Adipocyte (in vitro differentiated cells): ENCODE measurements around the gene AGPAT2.

Source experiments
- DNase-seq: peaks from one replicate; pipeline ENCODE4 v3.0.0-alpha.2; 2015; ENCODE audit warnings: low read depth
- H3K27me3 ChIP-seq: replicated peaks from 2 replicates; pipeline ENCODE4 v1.7.0; 2013; ENCODE audit warnings: mild to moderate bottlenecking, low read length, moderate library complexity; ENCODE audit not compliant: control insufficient read depth, insufficient read depth
- H3K36me3 ChIP-seq: 2 replicates; pipeline ENCODE4 v1.7.0; 2013; ENCODE audit warnings: low read length, mild to moderate bottlenecking, moderate library complexity; ENCODE audit not compliant: control insufficient read depth, insufficient read depth, severe bottlenecking
- H3K4me1 ChIP-seq: 2 replicates; pipeline ENCODE4 v1.7.0; 2013; ENCODE audit warnings: mild to moderate bottlenecking, low read length, moderate library complexity; ENCODE audit not compliant: control insufficient read depth, insufficient read depth
- H3K4me3 ChIP-seq: 2 replicates; pipeline ENCODE4 v1.7.0; 2013; ENCODE audit warnings: mild to moderate bottlenecking, low read length, moderate library complexity
- H3K9ac ChIP-seq: 2 replicates; pipeline ENCODE4 v1.7.0; 2013; ENCODE audit warnings: mild to moderate bottlenecking, low read length, moderate library complexity
- H3K9me3 ChIP-seq: 2 replicates; pipeline ENCODE4 v1.7.0; 2013; ENCODE audit warnings: mild to moderate bottlenecking, low read length, moderate library complexity; ENCODE audit not compliant: control insufficient read depth

The AGPAT2 gene

GRCh38 chr9:136684339-136684738 is 2.9 kb downstream of the AGPAT2 start:
- no peaks in the 10 kb centered on the region for H3K27me3 ChIP-seq
- H3K4me1 ChIP-seq: peaks cover 39% of the 10 kb centered on the region
- peak overlapping the region; percentile 96 for H3K9ac ChIP-seq
- peak overlapping the region; percentile 93 for H3K4me3 ChIP-seq
- DNase-seq: no peak
- H3K9me3 ChIP-seq: no peaks in the 10 kb centered on the region
- peaks cover 15% of the 10 kb centered on the region for H3K36me3 ChIP-seq

- Histone ChIP-seq H3K9ac (peak overlapping the region; percentile 96), H3K4me3 (peak overlapping the region; percentile 93), H3K4me1 (peaks cover 45% of the 10 kb centered on the region), H3K36me3 (peaks cover 19% of the 10 kb centered on the region), H3K9me3 (no peaks in the 10 kb centered on the region), H3K27me3 (no peaks in the 10 kb centered on the region)
- DNase-seq: no peak
Observed at GRCh38 chr9:136683755-136684154, 3.5 kb downstream of the AGPAT2 start.

- peak overlapping the region; percentile 93 for H3K4me3 ChIP-seq
- no peaks in the 10 kb centered on the region for H3K27me3 ChIP-seq
- DNase-seq: no peak
- H3K36me3 ChIP-seq: peaks cover 19% of the 10 kb centered on the region
- peaks cover 45% of the 10 kb centered on the region for H3K4me1 ChIP-seq
- H3K9ac ChIP-seq: peak overlapping the region; percentile 96
- no peaks in the 10 kb centered on the region for H3K9me3 ChIP-seq
Observed at GRCh38 chr9:136683173-136683745, 4.0 kb downstream of the AGPAT2 start.

GRCh38 chr9:136682710-136683109 is 4.5 kb downstream of the AGPAT2 start:
- no peak for DNase-seq
- H3K9me3 ChIP-seq: no peaks in the 10 kb centered on the region
- peaks cover 45% of the 10 kb centered on the region for H3K4me1 ChIP-seq
- peaks cover 22% of the 10 kb centered on the region for H3K36me3 ChIP-seq
- no peaks in the 10 kb centered on the region for H3K27me3 ChIP-seq
- no peak overlapping the region for H3K4me3 ChIP-seq
- H3K9ac ChIP-seq: peak overlapping the region; percentile 29

GRCh38 chr9:136681945-136682699 is 5.1 kb downstream of the AGPAT2 start:
- Histone ChIP-seq H3K27me3 (no peaks in the 10 kb centered on the region), H3K4me1 (peaks cover 45% of the 10 kb centered on the region), H3K36me3 (peaks cover 24% of the 10 kb centered on the region), H3K4me3 (no peak overlapping the region), H3K9me3 (no peaks in the 10 kb centered on the region), H3K9ac (peak overlapping the region; percentile 29)
- no peak for DNase-seq

- H3K9ac ChIP-seq: no peak overlapping the region
- no peaks in the 10 kb centered on the region for H3K27me3 ChIP-seq
- H3K9me3 ChIP-seq: no peaks in the 10 kb centered on the region
- H3K4me3 ChIP-seq: no peak overlapping the region
- no peak for DNase-seq
- peaks cover 44% of the 10 kb centered on the region for H3K4me1 ChIP-seq
- H3K36me3 ChIP-seq: peaks cover 30% of the 10 kb centered on the region
Observed at GRCh38 chr9:136681029-136681428, 6.2 kb downstream of the AGPAT2 start.

GRCh38 chr9:136679431-136679941 is 7.8 kb downstream of the AGPAT2 start:
- no peaks in the 10 kb centered on the region for H3K9me3 ChIP-seq
- H3K27me3 ChIP-seq: no peaks in the 10 kb centered on the region
- no peak overlapping the region for H3K4me3 ChIP-seq
- peaks cover 35% of the 10 kb centered on the region for H3K4me1 ChIP-seq
- peaks cover 37% of the 10 kb centered on the region for H3K36me3 ChIP-seq
- DNase-seq: no peak
- H3K9ac ChIP-seq: peak overlapping the region; percentile 25

- H3K27me3 ChIP-seq: no peaks in the 10 kb centered on the region
- DNase-seq: no peak
- no peak overlapping the region for H3K4me3 ChIP-seq
- H3K9me3 ChIP-seq: no peaks in the 10 kb centered on the region
- H3K9ac ChIP-seq: no peak overlapping the region
- peaks cover 27% of the 10 kb centered on the region for H3K4me1 ChIP-seq
- H3K36me3 ChIP-seq: peaks cover 38% of the 10 kb centered on the region
Observed at GRCh38 chr9:136678624-136679023, 8.6 kb downstream of the AGPAT2 start.

GRCh38 chr9:136678034-136678433 is 9.2 kb downstream of the AGPAT2 start:
- no peaks in the 10 kb centered on the region for H3K9me3 ChIP-seq
- DNase-seq: no peak
- H3K36me3 ChIP-seq: peaks cover 42% of the 10 kb centered on the region
- H3K4me1 ChIP-seq: peaks cover 21% of the 10 kb centered on the region
- no peaks in the 10 kb centered on the region for H3K27me3 ChIP-seq
- no peak overlapping the region for H3K4me3 ChIP-seq
- H3K9ac ChIP-seq: no peak overlapping the region

- Histone ChIP-seq H3K9ac (no peak overlapping the region), H3K4me3 (no peak overlapping the region), H3K27me3 (no peaks in the 10 kb centered on the region), H3K36me3 (peaks cover 44% of the 10 kb centered on the region), H3K9me3 (no peaks in the 10 kb centered on the region), H3K4me1 (peaks cover 15% of the 10 kb centered on the region)
- DNase-seq: no peak
Observed at GRCh38 chr9:136676920-136677686, 10.2 kb downstream of the AGPAT2 start.

- H3K9me3 ChIP-seq: no peaks in the 10 kb centered on the region
- H3K27me3 ChIP-seq: no peaks in the 10 kb centered on the region
- H3K4me1 ChIP-seq: peaks cover 9% of the 10 kb centered on the region
- H3K4me3 ChIP-seq: no peak overlapping the region
- H3K9ac ChIP-seq: no peak overlapping the region
- no peak for DNase-seq
- H3K36me3 ChIP-seq: peaks cover 44% of the 10 kb centered on the region
Observed at GRCh38 chr9:136676297-136676794, 10.9 kb downstream of the AGPAT2 start.
